ENCODE data around the gene CREB1.

DNA sequence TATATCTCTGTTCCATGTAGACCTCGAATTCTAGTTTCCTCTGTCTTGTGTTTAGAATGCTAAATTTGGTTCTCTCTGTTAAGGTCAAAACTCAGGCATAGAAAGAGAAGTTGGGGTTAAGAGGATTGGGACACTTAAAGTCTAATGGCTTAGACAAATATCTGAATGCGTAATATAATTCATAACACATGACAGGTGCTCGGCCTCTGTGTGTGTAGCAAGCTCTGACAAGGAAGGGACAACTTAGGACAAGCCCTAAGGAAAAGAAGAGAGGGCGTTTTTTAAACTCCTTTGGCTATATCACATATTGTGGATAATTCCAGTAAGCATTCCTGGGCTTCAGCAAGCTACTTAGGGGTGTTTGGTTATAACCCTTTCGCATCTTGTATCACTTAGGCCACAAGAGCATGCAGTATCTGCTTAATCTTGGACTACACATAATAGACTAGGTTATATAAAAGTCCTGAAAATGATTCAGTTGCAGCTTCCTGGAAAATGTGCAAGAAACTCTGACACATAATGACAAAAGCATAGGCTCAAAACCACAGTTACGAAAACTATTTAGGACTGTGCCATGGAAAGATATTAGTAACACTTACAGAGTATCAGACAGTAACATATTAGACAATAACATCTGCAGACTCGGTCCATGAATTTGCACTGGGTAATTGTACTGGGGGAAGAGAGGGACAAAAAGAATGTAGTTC lies 16.1 kb upstream of the CREB1 start:
- TF ChIP-seq CTCF (IDR thresholded peaks at IDR 0.05) (no peak), POLR2A (IDR thresholded peaks at IDR 0.05) (no peak)

All from body of pancreas (tissue), 4 donors.